ENCODE measurements around the gene LZTFL1. TPM values are rescaled to one million over a fixed set of nuclear protein-coding genes. Genes with fewer than 3 reads are reported as not detected.

Gene LZTFL1
- total RNA-seq, 1 experiment from 2014 or later = 21.0 TPM

DNA sequence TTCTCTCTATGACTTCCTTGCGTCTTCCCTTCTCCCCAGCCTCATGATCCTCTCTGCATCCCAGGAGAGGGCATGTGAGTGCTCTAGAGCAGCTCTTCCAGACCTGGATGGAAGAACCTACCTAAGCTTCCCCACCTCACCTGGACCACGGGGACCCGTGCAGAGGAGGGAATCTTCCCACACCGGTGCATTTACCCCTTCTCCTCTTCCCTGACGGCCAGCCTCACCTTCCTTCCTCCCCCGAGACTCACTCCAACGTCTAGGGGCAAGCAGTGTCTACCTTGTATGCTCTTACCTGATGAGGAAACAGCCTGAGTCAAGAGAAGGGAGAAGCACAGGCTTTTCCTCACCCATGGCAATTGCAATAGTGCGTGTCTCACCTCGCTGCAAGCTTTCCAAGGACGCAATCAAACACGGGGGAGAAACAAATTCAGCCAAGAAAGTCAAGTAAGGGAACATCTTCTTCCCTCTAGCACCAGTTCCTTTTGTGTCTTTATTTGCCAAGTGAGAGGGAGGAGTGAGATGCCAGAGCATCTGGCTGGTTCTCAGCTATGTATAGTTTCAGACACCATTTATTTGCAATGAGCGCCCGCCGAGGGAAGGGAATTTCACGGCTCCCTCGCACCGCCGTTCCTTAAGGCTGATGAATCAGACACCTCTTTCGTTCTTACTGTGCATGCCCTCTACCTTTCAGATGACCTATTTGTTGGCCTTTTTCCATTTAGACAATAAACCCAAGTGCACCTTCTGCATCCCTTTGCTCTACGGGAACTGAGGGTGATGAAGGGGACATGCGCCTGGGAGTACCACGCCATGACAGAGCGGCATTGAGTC lies 42.7 kb upstream of the LZTFL1 start:
- BruUV-seq (replicated peaks) = no TSS peak
- intact Hi-C loops (cut with micrococcal nuclease) = no loop called here
- ATAC-seq = no peak

More for the DNA sequence above, 42.7 kb upstream of the LZTFL1 start:
- no peaks in the 10 kb centered on the region for H3K79me2 ChIP-seq (ENCODE audit: insufficient read depth, low read length)
- RAD21 ChIA-PET (ENCODE audit: low non-redundant PET in 1 of 2, low total read pairs in 2 of 2, uncharacterized antibody in 2 of 2, unreplicated experiment in 2 of 2) = no interaction called here
- no peaks in the 10 kb centered on the region for H3K9me2 ChIP-seq (ENCODE audit: insufficient read depth)
- H3K9me3 ChIP-seq (ENCODE audit: control insufficient read depth in 1 of 2, insufficient read depth in 1 of 2, low read depth in 1 of 2, low read length in 2 of 2) = no peaks in the 10 kb centered on the region
- no peaks in the 10 kb centered on the region for H3K36me3 ChIP-seq (ENCODE audit: control insufficient read depth in 1 of 2, insufficient read depth in 2 of 2, low read length in 2 of 2)
- H3K4me1 ChIP-seq (ENCODE audit: control insufficient read depth in 1 of 2, insufficient read depth in 2 of 2, low read length in 2 of 2) = peaks cover 2 to 12% of the 10 kb centered on the region in 2 experiments; a peak in 2 of 4 replicates
- H3K27me3 ChIP-seq (ENCODE audit: insufficient read depth, low read length) = no peaks in the 10 kb centered on the region
- TF ChIP-seq CBX3 (IDR thresholded peaks at IDR 0.05; ENCODE audit: low read depth) (no peak), YY1 (IDR thresholded peaks at IDR 0.05; ENCODE audit: extremely low read depth, insufficient replicate concordance, low read depth, low read length) (no peak), FOSL1 (IDR thresholded peaks at IDR 0.05; ENCODE audit: low read depth) (no peak)
- TF ChIP-seq, protein P1, sequence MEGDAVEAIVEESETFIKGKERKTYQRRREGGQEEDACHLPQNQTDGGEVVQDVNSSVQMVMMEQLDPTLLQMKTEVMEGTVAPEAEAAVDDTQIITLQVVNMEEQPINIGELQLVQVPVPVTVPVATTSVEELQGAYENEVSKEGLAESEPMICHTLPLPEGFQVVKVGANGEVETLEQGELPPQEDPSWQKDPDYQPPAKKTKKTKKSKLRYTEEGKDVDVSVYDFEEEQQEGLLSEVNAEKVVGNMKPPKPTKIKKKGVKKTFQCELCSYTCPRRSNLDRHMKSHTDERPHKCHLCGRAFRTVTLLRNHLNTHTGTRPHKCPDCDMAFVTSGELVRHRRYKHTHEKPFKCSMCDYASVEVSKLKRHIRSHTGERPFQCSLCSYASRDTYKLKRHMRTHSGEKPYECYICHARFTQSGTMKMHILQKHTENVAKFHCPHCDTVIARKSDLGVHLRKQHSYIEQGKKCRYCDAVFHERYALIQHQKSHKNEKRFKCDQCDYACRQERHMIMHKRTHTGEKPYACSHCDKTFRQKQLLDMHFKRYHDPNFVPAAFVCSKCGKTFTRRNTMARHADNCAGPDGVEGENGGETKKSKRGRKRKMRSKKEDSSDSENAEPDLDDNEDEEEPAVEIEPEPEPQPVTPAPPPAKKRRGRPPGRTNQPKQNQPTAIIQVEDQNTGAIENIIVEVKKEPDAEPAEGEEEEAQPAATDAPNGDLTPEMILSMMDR (IDR thresholded peaks at IDR 0.05 in 2 of 3, conservative IDR thresholded peaks at IDR 0.05 in 1 of 3; ENCODE audit: borderline replicate concordance in 1 of 3, insufficient read depth in 1 of 3, low read depth in 2 of 3, low read length in 2 of 3) = no peak
- POLR2A ChIA-PET = no interaction called here
- H3K4me2 ChIP-seq (ENCODE audit: low read length) = no peak overlapping the region
- DNase-seq (ENCODE audit: low read depth, low spot score) = no peak
- H3K27ac ChIP-seq (ENCODE audit: low read depth, low read length) = no peak overlapping the region
- no peak overlapping the region for H3K9ac ChIP-seq (ENCODE audit: low read length)
- no peaks in the 10 kb centered on the region for H4K20me1 ChIP-seq (ENCODE audit: insufficient read depth)
- H3K4me3 ChIP-seq (replicated peaks in 1 of 2; ENCODE audit: low read depth in 1 of 2, low read length in 2 of 2) = no peak overlapping the region
- no peak overlapping the region for H2AFZ ChIP-seq (ENCODE audit: low read depth, low read length, poor library complexity, severe bottlenecking)
- CTCF ChIA-PET = no interaction called here
